ENCODE results near the gene PAPLN.

PAPLN gene

GRCh38 chr14:73237786-73238423 is 599 bp downstream of the PAPLN start:
- TF ChIP-seq, protein P1, sequence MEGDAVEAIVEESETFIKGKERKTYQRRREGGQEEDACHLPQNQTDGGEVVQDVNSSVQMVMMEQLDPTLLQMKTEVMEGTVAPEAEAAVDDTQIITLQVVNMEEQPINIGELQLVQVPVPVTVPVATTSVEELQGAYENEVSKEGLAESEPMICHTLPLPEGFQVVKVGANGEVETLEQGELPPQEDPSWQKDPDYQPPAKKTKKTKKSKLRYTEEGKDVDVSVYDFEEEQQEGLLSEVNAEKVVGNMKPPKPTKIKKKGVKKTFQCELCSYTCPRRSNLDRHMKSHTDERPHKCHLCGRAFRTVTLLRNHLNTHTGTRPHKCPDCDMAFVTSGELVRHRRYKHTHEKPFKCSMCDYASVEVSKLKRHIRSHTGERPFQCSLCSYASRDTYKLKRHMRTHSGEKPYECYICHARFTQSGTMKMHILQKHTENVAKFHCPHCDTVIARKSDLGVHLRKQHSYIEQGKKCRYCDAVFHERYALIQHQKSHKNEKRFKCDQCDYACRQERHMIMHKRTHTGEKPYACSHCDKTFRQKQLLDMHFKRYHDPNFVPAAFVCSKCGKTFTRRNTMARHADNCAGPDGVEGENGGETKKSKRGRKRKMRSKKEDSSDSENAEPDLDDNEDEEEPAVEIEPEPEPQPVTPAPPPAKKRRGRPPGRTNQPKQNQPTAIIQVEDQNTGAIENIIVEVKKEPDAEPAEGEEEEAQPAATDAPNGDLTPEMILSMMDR (conservative IDR thresholded peaks at IDR 0.05; ENCODE audit: low read depth): no peak
- CTCF ChIA-PET: no interaction called here
- POLR2A ChIA-PET (ENCODE audit: low non-redundant PET): no interaction called here
- no peak for DNase-seq (ENCODE audit: low spot score)
- peak overlapping the region; percentile 57 for H3K27ac ChIP-seq

DNA sequence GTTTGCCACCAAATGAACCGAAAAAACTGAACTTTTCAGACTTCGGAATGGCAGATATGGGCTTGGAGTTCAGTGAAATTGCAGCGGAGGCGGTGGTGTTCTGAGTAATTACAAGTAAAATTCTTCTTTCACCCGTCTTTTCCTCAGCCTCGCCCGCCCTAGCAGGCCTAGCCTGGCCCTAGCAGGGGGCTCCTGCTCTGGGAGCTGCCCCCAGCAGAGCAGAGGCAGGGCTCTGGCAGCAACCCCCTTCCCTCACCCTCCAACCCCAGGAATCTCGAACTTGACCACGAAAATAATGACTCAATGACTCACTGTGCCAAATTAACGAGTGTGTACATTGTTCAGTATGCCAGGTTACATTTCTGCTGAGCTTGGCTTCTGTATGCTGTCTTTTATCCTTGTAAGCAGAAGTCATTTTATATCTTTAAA is 1.1 kb downstream of the PAPLN start:
- ChIA-PET CTCF (no interaction called here), POLR2A (ENCODE audit: low non-redundant PET) (no interaction called here)
- H3K27ac ChIP-seq: peak overlapping the region; percentile 57
- DNase-seq (ENCODE audit: low spot score): peak; percentile 84
- TF ChIP-seq, protein P1 (conservative IDR thresholded peaks at IDR 0.05; ENCODE audit: low read depth): no peak

DNA sequence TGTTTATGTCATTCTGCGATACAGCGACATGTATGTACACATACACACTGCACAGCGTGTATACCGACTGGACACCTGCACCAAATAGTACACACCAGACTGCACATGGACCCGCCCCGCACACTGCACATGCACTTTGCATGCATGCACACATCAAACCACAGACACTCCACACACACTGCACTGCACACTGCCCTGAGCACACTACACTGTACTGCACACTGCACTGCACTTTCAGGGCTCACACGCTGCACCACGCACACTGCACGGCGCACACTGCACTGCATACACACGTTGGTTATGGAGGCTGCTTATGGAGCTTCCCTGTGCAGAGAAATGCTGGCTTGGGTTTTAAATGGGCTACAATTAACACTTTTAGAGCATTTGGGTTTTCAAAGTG is 1.6 kb downstream of the PAPLN start:
- H3K27ac ChIP-seq: peak overlapping the region; percentile 57
- no peak for DNase-seq (ENCODE audit: low spot score)
- ChIA-PET POLR2A (ENCODE audit: low non-redundant PET) (no interaction called here), CTCF (interaction anchor here (0.5 kb wide), 1 partner anchor 543 kb away, joined by 3 read pairs; no protein-coding TSS in a partner anchor)
- TF ChIP-seq, protein P1 (conservative IDR thresholded peaks at IDR 0.05; ENCODE audit: low read depth): no peak

DNA sequence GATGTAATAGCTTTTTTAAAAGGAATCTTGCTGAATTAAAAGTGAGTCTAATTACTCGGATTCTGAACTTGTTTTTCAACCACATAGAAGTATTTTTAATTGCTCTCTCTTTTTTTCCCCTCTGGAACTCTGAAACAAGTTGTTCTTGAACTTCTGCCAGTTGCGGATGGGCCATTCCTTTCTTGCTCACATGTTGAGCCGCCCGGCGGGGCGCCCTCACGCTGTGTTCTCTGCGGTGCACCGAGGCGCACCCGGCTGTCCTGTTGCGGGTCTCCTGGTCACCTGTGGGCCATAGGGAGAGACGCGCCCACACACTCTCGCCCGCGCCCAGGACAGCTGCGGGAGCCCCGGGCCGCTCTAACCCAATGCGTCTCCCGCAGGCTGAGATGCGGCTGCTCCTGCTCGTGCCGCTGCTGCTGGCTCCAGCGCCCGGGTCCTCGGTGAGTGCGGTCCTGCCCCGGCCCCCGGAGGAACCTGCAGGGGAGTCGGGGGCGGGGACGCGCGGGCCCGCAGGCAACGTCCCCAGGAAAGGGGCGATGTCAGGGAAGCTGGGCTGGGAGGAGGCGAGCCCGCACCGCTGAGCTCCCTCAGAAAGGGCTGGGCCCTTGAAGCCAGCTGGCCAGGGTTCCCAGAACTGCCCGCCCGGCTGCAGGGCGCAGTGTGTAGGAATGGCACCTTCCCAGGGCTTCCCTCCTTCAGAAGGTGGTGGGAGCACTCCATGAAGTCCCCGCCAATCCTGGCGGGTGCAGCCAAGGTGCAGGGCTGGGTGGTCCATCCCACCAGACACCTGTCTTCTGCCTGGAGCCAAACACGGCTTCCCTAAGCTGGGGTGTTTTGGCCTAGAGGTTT is 2.3 kb downstream of the PAPLN start:
- H3K27ac ChIP-seq: peak overlapping the region; percentile 57
- ChIA-PET POLR2A (ENCODE audit: low non-redundant PET) (no interaction called here), CTCF (interaction anchor here (0.5 to 0.6 kb wide), 2 partner anchors 36 to 542 kb away, joined by 3 read pairs; no protein-coding TSS in a partner anchor)
- TF ChIP-seq, protein P1 (conservative IDR thresholded peaks at IDR 0.05; ENCODE audit: low read depth): 0 out of 2 replicates have a peak, but pooled peaks have one; percentile 14
- no peak for DNase-seq (ENCODE audit: low spot score)

GRCh38 chr14:73240816-73241480 is 3.6 kb downstream of the PAPLN start:
- CTCF ChIA-PET: interaction anchor here (1.0 kb wide), 1 partner anchor 12 kb away, joined by 3 read pairs; no protein-coding TSS in a partner anchor
- H3K27ac ChIP-seq: no peak overlapping the region
- TF ChIP-seq, protein P1 (conservative IDR thresholded peaks at IDR 0.05; ENCODE audit: low read depth): no peak
- DNase-seq (ENCODE audit: low spot score): no peak
- POLR2A ChIA-PET (ENCODE audit: low non-redundant PET): no interaction called here

GRCh38 chr14:73241481-73242165 is 4.3 kb downstream of the PAPLN start:
- DNase-seq (ENCODE audit: low spot score): no peak
- TF ChIP-seq, protein P1 (conservative IDR thresholded peaks at IDR 0.05; ENCODE audit: low read depth): no peak
- POLR2A ChIA-PET (ENCODE audit: low non-redundant PET): no interaction called here
- CTCF ChIA-PET: interaction anchor here (1.0 kb wide), 1 partner anchor 13 kb away, joined by 3 read pairs; no protein-coding TSS in a partner anchor
- H3K27ac ChIP-seq: no peak overlapping the region; the same call in 1 of the 2 replicates

Measured in RWPE1 (cell line).